ENCODE data around the gene HSPBP1. TPM values are rescaled to one million over a fixed set of nuclear protein-coding genes. Genes with fewer than 3 reads are reported as not detected.

Gene HSPBP1
- total RNA-seq, 1 donor from 2014 or later = 15.0 TPM

GRCh38 chr19:55229789-55230182, 50.1 kb downstream of the HSPBP1 start:
- peaks cover 3% of the 10 kb centered on the region for H3K27me3 Mint-ChIP-seq (ENCODE audit: insufficient read depth, low read depth)
- H3K9me3 ChIP-seq (ENCODE audit: low read depth) = no peaks in the 10 kb centered on the region
- no peaks in the 10 kb centered on the region for H3K4me1 ChIP-seq
- H3K9ac ChIP-seq = no peak overlapping the region
- no peak overlapping the region for H3K27ac ChIP-seq
- DNase-seq (ENCODE audit: low spot score) = no peak
- TF ChIP-seq EZH2phosphoT487 (IDR thresholded peaks at IDR 0.05) (no peak), EZH2 (IDR thresholded peaks at IDR 0.05) (no peak), CTCF (IDR thresholded peaks at IDR 0.05) (no peak)
- H3K36me3 ChIP-seq = no peaks in the 10 kb centered on the region
- H3F3A ChIP-seq (ENCODE audit: low read depth) = no peaks in the 10 kb centered on the region
- no peak overlapping the region for H2AFZ ChIP-seq (replicated peaks)
- no peaks in the 10 kb centered on the region for H3K79me2 ChIP-seq (ENCODE audit: low read depth)
- peaks cover 4% of the 10 kb centered on the region for H3K36me3 Mint-ChIP-seq
- H3K4me3 ChIP-seq = no peak overlapping the region
- no peak overlapping the region for H3K27ac Mint-ChIP-seq
- H3K27me3 ChIP-seq = no peaks in the 10 kb centered on the region
- peaks cover 5% of the 10 kb centered on the region for H3K4me1 Mint-ChIP-seq
- no peaks in the 10 kb centered on the region for H3K9me3 Mint-ChIP-seq
- H3K4me2 ChIP-seq = no peak overlapping the region
- no peak overlapping the region for H3K4me3 Mint-ChIP-seq
- H4K20me1 ChIP-seq (ENCODE audit: low read depth) = peaks cover 12% of the 10 kb centered on the region

DNA sequence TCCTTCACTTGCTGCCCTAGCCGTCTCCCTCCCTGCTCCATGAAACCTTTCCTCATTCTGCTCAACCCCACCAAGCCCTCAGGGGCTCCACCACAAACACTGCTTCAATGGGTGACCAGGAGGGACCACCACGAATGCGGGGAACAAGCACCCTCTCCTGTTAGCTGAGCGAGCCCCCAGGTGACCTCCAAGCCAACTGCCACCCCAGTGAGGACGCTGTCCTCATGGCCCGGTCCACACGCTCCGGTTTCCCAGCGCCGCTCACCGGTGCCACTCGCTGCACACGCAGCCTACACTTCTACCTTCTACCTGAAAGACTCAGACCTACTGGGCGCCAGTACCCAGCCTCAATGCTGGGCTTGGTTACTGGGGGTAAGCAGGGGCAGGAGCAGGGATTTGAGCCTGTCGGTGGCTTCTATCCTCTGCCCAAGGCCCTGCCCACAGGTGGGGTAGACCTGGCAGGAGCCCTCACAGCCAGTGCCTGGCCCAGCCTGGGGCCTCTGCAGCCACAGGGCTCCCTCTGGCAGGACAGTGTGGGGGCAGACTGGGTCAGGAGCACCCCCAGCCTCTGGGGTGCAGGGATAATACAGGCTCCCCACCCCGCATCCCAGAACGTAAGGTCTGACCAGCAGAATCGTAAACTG, 50.6 kb downstream of the HSPBP1 start:
- no peaks in the 10 kb centered on the region for H3K36me3 ChIP-seq
- Mint-ChIP-seq H3K4me1 (peaks cover 5% of the 10 kb centered on the region), H3K36me3 (peaks cover 4% of the 10 kb centered on the region), H3K27ac (no peak overlapping the region), H3K9me3 (no peaks in the 10 kb centered on the region), H3K4me3 (no peak overlapping the region), H3K27me3 (ENCODE audit: insufficient read depth, low read depth) (no peaks in the 10 kb centered on the region)
- H3K9me3 ChIP-seq (ENCODE audit: low read depth) = no peaks in the 10 kb centered on the region
- no peaks in the 10 kb centered on the region for H3K27me3 ChIP-seq
- H3K4me2 ChIP-seq = no peak overlapping the region
- no peaks in the 10 kb centered on the region for H3K4me1 ChIP-seq
- no peaks in the 10 kb centered on the region for H3K79me2 ChIP-seq (ENCODE audit: low read depth)
- TF ChIP-seq EZH2 (IDR thresholded peaks at IDR 0.05) (no peak), CTCF (IDR thresholded peaks at IDR 0.05) (no peak)
- DNase-seq (ENCODE audit: low spot score) = no peak
- no peak overlapping the region for H2AFZ ChIP-seq (replicated peaks)
- no peak overlapping the region for H3K9ac ChIP-seq
- H3K27ac ChIP-seq = no peak overlapping the region
- H3F3A ChIP-seq (ENCODE audit: low read depth) = no peaks in the 10 kb centered on the region
- H4K20me1 ChIP-seq (ENCODE audit: low read depth) = peaks cover 12% of the 10 kb centered on the region
- H3K4me3 ChIP-seq = no peak overlapping the region

- H3K27me3 ChIP-seq = no peaks in the 10 kb centered on the region
- H3K9me3 ChIP-seq (ENCODE audit: low read depth) = no peaks in the 10 kb centered on the region
- peaks cover 5% of the 10 kb centered on the region for H3K4me1 Mint-ChIP-seq
- H3K4me3 Mint-ChIP-seq = no peak within 1 kb of the TSS
- no peak within 1 kb of the TSS for H3K9ac ChIP-seq
- TF ChIP-seq CTCF (IDR thresholded peaks at IDR 0.05) (no peak), EZH2 (IDR thresholded peaks at IDR 0.05) (no peak), EZH2phosphoT487 (IDR thresholded peaks at IDR 0.05) (no peak)
- peaks cover 4% of the 10 kb centered on the region for H3K36me3 Mint-ChIP-seq
- H3K4me3 ChIP-seq = no peak within 1 kb of the TSS
- no peaks in the 10 kb centered on the region for H3K27me3 Mint-ChIP-seq (ENCODE audit: insufficient read depth, low read depth)
- H3F3A ChIP-seq (ENCODE audit: low read depth) = no peaks in the 10 kb centered on the region
- H3K4me2 ChIP-seq = no peak within 1 kb of the TSS
- no peaks in the 10 kb centered on the region for H3K4me1 ChIP-seq
- DNase-seq (ENCODE audit: low spot score) = no peak
- no peak within 1 kb of the TSS for H3K27ac ChIP-seq
- H3K36me3 ChIP-seq = no peaks in the 10 kb centered on the region
- H4K20me1 ChIP-seq (ENCODE audit: low read depth) = peaks cover 12% of the 10 kb centered on the region
- no peak within 1 kb of the TSS for H3K27ac Mint-ChIP-seq
- no peak within 1 kb of the TSS for H2AFZ ChIP-seq (replicated peaks)
- H3K9me3 Mint-ChIP-seq = no peaks in the 10 kb centered on the region
- no peaks in the 10 kb centered on the region for H3K79me2 ChIP-seq (ENCODE audit: low read depth)
Observed at GRCh38 chr19:55228403-55229031, 51.4 kb downstream of the HSPBP1 start, which contains the start of gene TMEM86B. TMEM86B (minus strand) TSS chr19:55228763; CDS start chr19:55228741, 22 bp downstream.

Measured in neural progenitor cell (in vitro differentiated cells).